ENCODE data around the gene FAU.
A peak's percentile ranks its signal among the peaks of the same experiment; 100 is the strongest.
"Not testable (repeated sequence)": the region's sequence is repeated elsewhere in the genome, so short reads cannot be mapped to it uniquely, and the experiment has no call there.

The FAU gene

GRCh38 chr11:65119670-65119995, 2.3 kb downstream of the FAU start:
- DNase-seq (ENCODE audit: low read depth), result no peak

- not testable (repeated sequence) for DNase-seq (ENCODE audit: low read depth)
Observed at GRCh38 chr11:65118891-65119669, 2.9 kb downstream of the FAU start.

- DNase-seq (ENCODE audit: low read depth), result no peak
Observed at GRCh38 chr11:65118097-65118837, 3.7 kb downstream of the FAU start.

- DNase-seq (ENCODE audit: low read depth), result peak; percentile 100
Observed at GRCh38 chr11:65117206-65118096, 4.5 kb downstream of the FAU start, which contains the start of gene ZNHIT2. TSS of gene ZNHIT2 (minus strand) at chr11:65117701. CDS start at chr11:65117653, 48 bp downstream.

- DNase-seq (ENCODE audit: low read depth), result peak; percentile 45
Observed at GRCh38 chr11:65116370-65117205, 5.3 kb downstream of the FAU start.

GRCh38 chr11:65115361-65116082, 6.4 kb downstream of the FAU start:
- no peak for DNase-seq (ENCODE audit: low read depth)

- DNase-seq (ENCODE audit: low read depth), result no peak
Observed at GRCh38 chr11:65114538-65115171, 7.3 kb downstream of the FAU start.

- DNase-seq (ENCODE audit: low read depth), result no peak
Observed at GRCh38 chr11:65113839-65114238, 8.1 kb downstream of the FAU start.

- DNase-seq (ENCODE audit: low read depth), result no peak
Observed at GRCh38 chr11:65113361-65113756, 8.6 kb downstream of the FAU start.

- peak; percentile 68 for DNase-seq (ENCODE audit: low read depth)
Observed at GRCh38 chr11:65112546-65113360, 9.2 kb downstream of the FAU start.

GRCh38 chr11:65111744-65112545, 10.0 kb downstream of the FAU start, which contains the start of gene TM7SF2:
TSS of gene TM7SF2 (plus strand) at chr11:65111872. CDS start at chr11:65112016, 144 bp downstream.
- DNase-seq (ENCODE audit: low read depth), result peak; percentile 93

- DNase-seq (ENCODE audit: low read depth), result no peak
Observed at GRCh38 chr11:65111159-65111743, 10.7 kb downstream of the FAU start.

- peak; percentile 93 for DNase-seq (ENCODE audit: low read depth)
Observed at GRCh38 chr11:65110354-65110861, 11.5 kb downstream of the FAU start.

GRCh38 chr11:65109231-65110198, 12.4 kb downstream of the FAU start:
- DNase-seq (ENCODE audit: low read depth), result no peak

GRCh38 chr11:65108469-65109123, 13.3 kb downstream of the FAU start:
- no peak for DNase-seq (ENCODE audit: low read depth)
